Stimulated activated naive CD8-positive, alpha-beta T cell treated with anti-CD3 and anti-CD28 coated beads, Interleukin-15, Interleukin-2, amounts not matched to agents 100 ng/mL and 50 ng/mL, for 24 hours (primary cell): ENCODE data around the gene CADM4.
A peak's percentile ranks its signal among the peaks of the same experiment; 100 is the strongest.

Experiments used
- H3K27ac Mint-ChIP-seq: one replicate; pipeline ENCODE4 v1.8.0; 2021; ENCODE audit warnings: mild to moderate bottlenecking, mixed read lengths
- H3K27me3 Mint-ChIP-seq: one replicate; pipeline ENCODE4 v1.8.0; 2021; ENCODE audit warnings: mixed read lengths
- H3K36me3 Mint-ChIP-seq: one replicate; pipeline ENCODE4 v1.8.0; 2021; ENCODE audit warnings: low read depth, mixed read lengths
- H3K4me1 Mint-ChIP-seq: one replicate; pipeline ENCODE4 v1.8.0; 2021; ENCODE audit warnings: low read depth, mixed read lengths
- H3K4me3 Mint-ChIP-seq: one replicate; pipeline ENCODE4 v1.8.0; 2021; ENCODE audit warnings: mild to moderate bottlenecking, mixed read lengths
- H3K9me3 Mint-ChIP-seq: one replicate; pipeline ENCODE4 v1.8.0; 2021; ENCODE audit warnings: mixed read lengths

CADM4 gene

GRCh38 chr19:43575156-43575950, 64.3 kb downstream of the CADM4 start, which contains the start of the genes PINLYP and XRCC1:
Gene PINLYP (plus strand): TSS chr19:43575801. CDS start chr19:43577192, 1,391 bp downstream.
Gene XRCC1 (minus strand): TSS chr19:43575527. CDS start chr19:43575458, 69 bp downstream.
- Mint-ChIP-seq H3K36me3 (peaks cover 7% of the 10 kb centered on the region), H3K27me3 (no peaks in the 10 kb centered on the region), H3K27ac (peak within 1 kb of the TSS; percentile 92), H3K4me1 (peaks cover 59% of the 10 kb centered on the region), H3K9me3 (no peaks in the 10 kb centered on the region), H3K4me3 (peak within 1 kb of the TSS; percentile 90)

GRCh38 chr19:43574424-43575155, 65.1 kb downstream of the CADM4 start:
- Mint-ChIP-seq H3K27ac (peak overlapping the region; percentile 92), H3K9me3 (no peaks in the 10 kb centered on the region), H3K36me3 (peaks cover 7% of the 10 kb centered on the region), H3K4me3 (peak overlapping the region; percentile 90), H3K4me1 (peaks cover 53% of the 10 kb centered on the region), H3K27me3 (no peaks in the 10 kb centered on the region)
